Large intestine (tissue), 3 donors: ENCODE data around the gene HDAC11. TPM values are rescaled to one million over a fixed set of nuclear protein-coding genes. Genes with fewer than 3 reads are reported as not detected.
"Not testable (repeated sequence)": the region's sequence is repeated elsewhere in the genome, so short reads cannot be mapped to it uniquely, and the experiment has no call there.

ENCODE experiments used
- DNase-seq, 2 donors: peaks; one replicate each; pipeline versions ENCODE4 v3.0.0 to v3.0.0-alpha.2; 2013
- H3K27ac ChIP-seq: one replicate; pipeline ENCODE4 v1.5.1; 2013; ENCODE audit warnings: low read length
- H3K27me3 ChIP-seq: 2 replicates; pipeline ENCODE4 v1.6.1; 2013; ENCODE audit warnings: low read length; ENCODE audit not compliant: control insufficient read depth, insufficient read depth
- H3K36me3 ChIP-seq: 2 replicates; pipeline ENCODE4 v1.6.1; 2013; ENCODE audit warnings: low read length; ENCODE audit not compliant: control insufficient read depth, insufficient read depth
- H3K4me1 ChIP-seq: one replicate; pipeline ENCODE4 v1.6.1; 2013; ENCODE audit warnings: low read length; ENCODE audit not compliant: control insufficient read depth, insufficient read depth
- H3K4me3 ChIP-seq: one replicate; pipeline ENCODE4 v1.5.1; 2013; ENCODE audit warnings: low read length
- H3K9me3 ChIP-seq: one replicate; pipeline ENCODE4 v1.6.1; 2013; ENCODE audit warnings: mild to moderate bottlenecking, low read depth, low read length, moderate library complexity; ENCODE audit not compliant: control insufficient read depth
- WGBS: methylation state at CpG from one replicate; pipeline ENCODE4 v1.1.5; 2013; ENCODE audit warnings: low lambda C conversion rate; ENCODE audit not compliant: insufficient coverage; 5-methylcytosine and 5-hydroxymethylcytosine counted together
- polyA plus RNA-seq: library from polyadenylated mRNA; unstranded; fragments of 120-200 nt; gene quantifications from one replicate; pipeline ENCODE4 v1.2.1, GENCODE V29; 2013

HDAC11 gene
- polyA plus RNA-seq, 1 donor: 16.7 TPM

- no peak overlapping the region for H3K27ac ChIP-seq
- no peaks in the 10 kb centered on the region for H3K27me3 ChIP-seq
- no peak for DNase-seq
Measured at GRCh38 chr3:13518516-13518953, 38.4 kb downstream of the HDAC11 start.

DNA sequence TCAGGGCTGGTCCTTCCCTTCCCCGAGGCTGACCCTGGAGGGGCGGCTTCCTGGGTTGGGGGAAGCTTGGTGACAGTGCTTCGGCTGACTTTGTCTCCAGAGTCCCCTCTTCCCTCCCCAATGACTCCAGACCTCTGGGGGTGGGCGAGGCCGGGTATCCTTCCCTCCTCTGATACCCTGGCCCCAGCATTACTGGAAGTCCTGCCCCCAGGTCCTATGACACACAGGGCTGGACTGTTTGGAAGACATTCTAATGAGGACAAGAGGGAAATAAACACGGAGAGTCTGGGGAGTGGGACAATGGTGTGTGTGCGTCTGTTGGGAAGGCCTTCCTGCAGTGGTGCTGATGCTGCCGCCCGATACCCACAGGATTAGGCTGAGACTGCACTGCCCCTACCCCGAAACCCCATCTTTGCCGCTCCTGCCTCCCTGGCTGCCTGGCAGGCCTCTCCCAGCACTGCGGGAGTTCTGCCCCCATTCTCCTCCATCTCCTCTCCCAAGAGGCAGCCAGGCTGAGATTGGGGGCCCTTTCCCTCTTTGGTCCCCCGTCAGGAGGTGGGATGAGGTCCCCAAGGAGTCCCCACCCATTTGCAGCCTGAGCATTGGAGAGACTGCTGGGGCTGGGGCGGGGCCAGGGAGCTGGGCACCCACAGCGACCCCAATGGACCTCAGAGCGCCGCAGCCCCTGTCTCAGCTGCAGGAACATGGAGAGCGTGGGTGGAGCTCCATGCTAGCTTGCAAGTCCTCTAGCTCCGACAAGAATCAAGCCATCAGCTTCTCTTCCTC, 39.1 kb downstream of the HDAC11 start:
- Histone ChIP-seq H3K27ac (no peak overlapping the region), H3K9me3 (no peaks in the 10 kb centered on the region), H3K27me3 (no peaks in the 10 kb centered on the region), H3K4me3 (no peak overlapping the region), H3K36me3 (no peaks in the 10 kb centered on the region), H3K4me1 (no peaks in the 10 kb centered on the region)
- WGBS: no CpG with 5 or more reads among the region's 19 CpGs
- no peak for DNase-seq

More at GRCh38 chr3:13518516-13518953, 38.4 kb downstream of the HDAC11 start:
- WGBS: no CpG with 5 or more reads among the region's 15 CpGs
- Histone ChIP-seq H3K9me3 (no peaks in the 10 kb centered on the region), H3K4me3 (no peak overlapping the region), H3K36me3 (no peaks in the 10 kb centered on the region), H3K4me1 (no peaks in the 10 kb centered on the region)

DNA sequence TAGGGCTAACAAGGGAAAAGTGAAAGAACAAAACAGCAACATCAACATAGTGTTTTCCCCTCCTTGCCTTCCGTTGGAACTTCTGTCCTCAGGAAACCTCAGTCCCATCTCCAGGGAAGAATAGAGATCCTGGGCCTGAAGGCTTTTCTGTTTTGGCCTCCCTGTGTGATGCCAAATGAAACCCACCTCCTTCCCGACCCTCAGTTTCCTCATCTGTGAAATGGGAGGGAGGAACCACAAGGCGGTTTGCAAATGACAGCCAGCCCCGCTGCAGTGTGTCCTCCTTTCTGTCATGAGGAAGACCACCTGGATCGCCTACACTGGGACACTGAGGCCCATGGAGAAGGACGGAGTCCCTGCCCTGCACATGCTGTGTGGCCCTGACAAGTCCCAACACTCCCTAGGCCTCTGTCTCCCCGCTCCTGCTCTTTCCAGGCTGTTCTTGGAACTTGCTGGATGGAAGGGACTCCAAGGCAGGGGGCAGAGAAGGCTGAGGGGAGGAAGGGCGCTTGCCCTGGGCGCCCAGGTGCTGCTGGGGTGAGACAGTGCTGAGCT, 40.3 kb downstream of the HDAC11 start:
- WGBS: 60% methylated on average over 1 of the region's 9 CpGs

DNA sequence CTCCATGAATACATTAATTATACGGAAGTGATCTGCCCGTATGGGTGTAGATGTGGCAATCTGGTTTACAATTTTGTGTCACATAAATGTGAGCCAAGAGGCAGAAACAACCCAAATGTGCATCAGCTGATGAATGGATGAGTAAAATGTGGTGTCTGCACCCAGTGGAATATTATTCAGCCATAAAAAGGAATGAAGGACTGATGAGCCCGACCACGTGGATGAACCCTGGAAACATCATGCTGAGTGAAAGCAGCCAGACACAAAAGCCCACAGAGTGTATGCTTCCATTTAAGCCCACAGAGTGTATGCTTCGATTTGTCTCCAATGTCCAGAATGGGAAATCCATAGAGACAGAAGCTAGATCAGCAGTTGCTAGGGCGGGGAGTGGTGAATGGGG, 41.2 kb downstream of the HDAC11 start:
- no peak overlapping the region for H3K27ac ChIP-seq
- H3K27me3 ChIP-seq: no peaks in the 10 kb centered on the region
- H3K36me3 ChIP-seq: no peaks in the 10 kb centered on the region
- H3K9me3 ChIP-seq: no peaks in the 10 kb centered on the region
- no peak for DNase-seq
- H3K4me3 ChIP-seq: no peak overlapping the region
- no peaks in the 10 kb centered on the region for H3K4me1 ChIP-seq
- WGBS: no CpG with 5 or more reads among the region's 6 CpGs

More for the DNA sequence above, 40.3 kb downstream of the HDAC11 start:
- no peak overlapping the region for H3K4me3 ChIP-seq
- no peaks in the 10 kb centered on the region for H3K36me3 ChIP-seq
- no peak overlapping the region for H3K27ac ChIP-seq
- H3K4me1 ChIP-seq: no peaks in the 10 kb centered on the region
- no peaks in the 10 kb centered on the region for H3K9me3 ChIP-seq
- no peaks in the 10 kb centered on the region for H3K27me3 ChIP-seq
- no peak for DNase-seq

DNA sequence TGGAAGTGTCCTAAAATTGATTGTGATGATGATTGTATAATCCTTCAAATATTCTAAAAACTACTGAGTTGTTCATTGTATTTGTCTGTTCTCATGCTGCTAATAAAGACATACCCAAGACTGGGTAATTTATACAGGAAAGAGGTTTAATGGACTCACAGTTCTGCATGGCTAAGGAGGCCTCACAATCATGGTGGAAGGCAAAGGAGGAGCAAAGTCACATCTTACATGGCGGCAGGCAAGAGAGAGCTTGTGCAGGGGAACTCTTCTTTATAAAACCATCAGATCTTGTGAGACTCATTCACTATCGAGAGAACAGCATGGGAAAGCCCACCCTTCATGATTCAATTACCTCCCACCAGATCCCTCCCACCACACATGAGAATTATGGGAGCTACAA, 41.6 kb downstream of the HDAC11 start:
- WGBS: no CpG with 5 or more reads among the region's 2 CpGs
- H3K27ac ChIP-seq, H3K4me3 ChIP-seq, H3K36me3 ChIP-seq, H3K4me1 ChIP-seq, DNase-seq, H3K27me3 ChIP-seq, H3K9me3 ChIP-seq: not testable (repeated sequence)

DNA sequence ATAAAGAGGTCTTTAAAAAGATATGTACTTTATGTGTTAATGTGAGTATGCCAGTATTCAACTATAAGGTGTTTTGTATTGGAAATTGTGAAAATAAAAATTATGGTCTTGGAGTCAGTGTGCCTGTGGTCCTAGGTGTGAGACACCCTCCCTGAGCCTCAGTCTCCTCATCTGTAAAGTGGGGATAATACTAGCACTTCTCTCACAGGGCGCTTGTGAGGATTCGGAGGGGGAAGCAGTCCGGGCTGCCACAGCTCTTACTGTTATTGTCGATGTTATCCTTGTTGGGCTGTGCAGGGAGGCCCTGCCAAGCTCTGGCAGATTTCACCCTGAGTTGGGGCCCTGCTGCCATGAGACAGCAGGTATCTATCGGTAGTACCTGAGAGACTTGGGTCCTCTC, 42.1 kb downstream of the HDAC11 start:
- Histone ChIP-seq H3K4me1 (no peaks in the 10 kb centered on the region), H3K4me3 (no peak overlapping the region), H3K27ac (no peak overlapping the region), H3K36me3 (no peaks in the 10 kb centered on the region), H3K9me3 (no peaks in the 10 kb centered on the region), H3K27me3 (no peaks in the 10 kb centered on the region)
- DNase-seq: no peak
- WGBS: no CpG with 5 or more reads among the region's 5 CpGs

DNA sequence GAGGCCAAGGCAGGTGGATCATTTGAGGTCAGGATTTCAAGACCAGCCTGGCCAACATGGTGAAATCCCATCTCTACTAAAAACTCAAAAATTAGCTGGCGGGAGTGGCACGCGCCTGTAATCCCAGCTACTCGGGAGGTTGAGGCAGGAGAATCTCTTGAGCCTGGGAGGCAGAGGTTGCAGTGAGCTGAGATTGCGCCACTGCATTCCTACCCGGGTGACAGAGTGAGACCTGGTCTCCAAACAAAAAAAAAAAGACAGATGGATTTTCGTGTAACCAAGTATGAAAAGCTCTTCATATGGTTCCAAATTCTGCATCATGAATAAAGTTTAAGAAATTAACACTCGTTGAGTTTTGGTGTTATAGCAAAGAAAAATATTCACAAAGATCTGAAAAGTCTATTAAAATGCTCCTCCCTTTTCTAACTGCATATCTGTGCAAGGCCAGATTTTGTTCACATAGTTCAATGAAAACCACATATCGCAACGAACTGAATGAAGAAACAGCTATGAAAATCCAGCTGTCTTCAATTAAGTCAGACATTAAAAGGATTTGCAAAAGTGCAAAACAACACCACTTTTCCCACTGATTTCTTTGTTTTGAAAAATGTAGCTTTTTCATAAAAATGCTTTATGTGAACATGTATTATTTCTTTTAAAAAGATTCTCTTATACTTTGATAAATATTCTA, 45.0 kb downstream of the HDAC11 start:
- no peaks in the 10 kb centered on the region for H3K9me3 ChIP-seq
- H3K4me3 ChIP-seq: no peak overlapping the region
- H3K4me1 ChIP-seq: no peaks in the 10 kb centered on the region
- no peaks in the 10 kb centered on the region for H3K36me3 ChIP-seq
- H3K27me3 ChIP-seq: peaks cover 3% of the 10 kb centered on the region
- no peak overlapping the region for H3K27ac ChIP-seq
- no peak for DNase-seq
- 80% methylated on average over 2 of the region's 10 CpGs for whole genome bisulfite sequencing

DNA sequence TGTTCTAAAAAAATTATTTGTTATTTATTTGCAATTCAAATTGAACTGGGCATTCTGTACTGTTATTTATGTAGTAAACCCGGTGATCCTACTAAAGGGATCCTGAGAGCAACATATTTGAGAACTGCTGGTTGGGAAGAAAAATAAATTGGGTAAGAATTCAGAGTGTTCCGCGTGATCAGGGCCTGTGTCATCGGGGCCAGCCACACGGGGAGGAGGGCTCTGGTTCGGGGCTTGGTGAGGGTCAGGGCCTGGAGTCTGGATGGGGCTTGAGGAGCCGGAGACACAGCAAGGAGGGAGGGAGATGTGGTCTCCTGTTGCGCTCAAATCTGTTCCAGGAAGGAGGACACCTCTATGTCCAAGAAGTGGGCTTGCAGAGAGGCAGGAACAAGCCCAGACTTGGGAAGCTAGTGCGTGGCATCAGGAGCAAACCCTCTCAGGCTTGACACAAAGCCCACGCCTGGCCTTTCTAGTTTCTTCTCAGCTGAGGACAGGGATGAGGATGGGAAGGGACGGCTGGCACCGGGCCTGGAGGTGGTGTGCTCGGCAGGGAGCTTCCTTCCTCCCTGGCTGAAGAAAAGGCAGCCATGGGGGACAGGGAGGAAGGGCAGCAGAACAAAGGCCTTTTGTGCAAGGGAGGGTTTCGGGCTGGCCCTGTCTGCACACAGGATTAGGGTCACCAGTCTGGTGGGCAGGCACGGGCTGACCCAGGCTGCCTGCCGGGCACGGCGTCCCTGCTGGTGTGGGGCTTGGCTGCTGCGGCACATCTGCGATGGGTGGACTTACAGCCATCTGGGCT, 45.9 kb downstream of the HDAC11 start:
- H3K4me1 ChIP-seq: no peaks in the 10 kb centered on the region
- H3K36me3 ChIP-seq: no peaks in the 10 kb centered on the region
- peaks cover 3% of the 10 kb centered on the region for H3K27me3 ChIP-seq
- DNase-seq: no peak
- no peak overlapping the region for H3K4me3 ChIP-seq
- H3K27ac ChIP-seq: no peak overlapping the region
- WGBS: 100% methylated on average over 1 of the region's 20 CpGs
- H3K9me3 ChIP-seq: no peaks in the 10 kb centered on the region

- H3K27me3 ChIP-seq: peaks cover 3% of the 10 kb centered on the region
- no peak overlapping the region for H3K4me3 ChIP-seq
- no peak overlapping the region for H3K27ac ChIP-seq
- no CpG with 5 or more reads among the region's 5 CpGs for WGBS
- DNase-seq: no peak
- H3K9me3 ChIP-seq: no peaks in the 10 kb centered on the region
- H3K36me3 ChIP-seq: no peaks in the 10 kb centered on the region
- no peaks in the 10 kb centered on the region for H3K4me1 ChIP-seq
Measured at GRCh38 chr3:13526626-13526949, 46.5 kb downstream of the HDAC11 start.

DNA sequence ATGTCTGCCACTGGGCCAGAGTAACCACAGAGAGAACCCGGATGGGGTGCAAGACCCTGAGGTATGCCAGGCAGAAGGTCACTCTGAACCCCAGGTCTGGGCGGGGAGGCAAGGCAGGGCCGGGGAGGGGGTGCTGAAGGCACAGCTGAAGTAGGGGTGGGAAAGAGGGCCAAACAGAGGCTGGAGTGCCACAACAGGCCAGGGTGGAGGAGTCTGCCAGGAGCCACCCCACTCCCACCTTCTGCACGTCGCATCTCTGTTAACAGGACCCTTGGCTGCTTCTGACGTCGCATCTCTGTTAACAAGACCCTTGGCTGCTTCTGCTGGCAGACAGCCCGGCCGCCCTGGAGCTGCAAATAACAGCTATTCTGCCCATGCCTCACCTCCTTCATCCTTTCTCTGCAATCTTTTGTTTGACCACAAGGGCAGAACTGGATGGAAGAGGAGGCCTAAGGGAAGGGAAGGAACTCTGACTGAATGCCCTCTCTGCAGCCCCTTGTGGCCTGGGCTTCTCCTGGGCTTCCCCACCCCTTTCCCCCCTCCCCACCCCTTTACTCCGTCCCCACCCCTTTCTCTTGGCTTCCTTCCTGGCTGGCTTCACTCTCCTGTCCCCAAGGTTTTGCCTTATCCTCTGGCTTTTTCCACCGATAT, 48.2 kb downstream of the HDAC11 start:
- no peak for DNase-seq
- 70% methylated on average over 1 of the region's 11 CpGs for WGBS

More for the DNA sequence above, 48.2 kb downstream of the HDAC11 start:
- H3K4me1 ChIP-seq: no peaks in the 10 kb centered on the region
- H3K36me3 ChIP-seq: no peaks in the 10 kb centered on the region
- no peaks in the 10 kb centered on the region for H3K9me3 ChIP-seq
- H3K27me3 ChIP-seq: peaks cover 3% of the 10 kb centered on the region
- H3K27ac ChIP-seq: no peak overlapping the region
- no peak overlapping the region for H3K4me3 ChIP-seq
